Left lung (tissue), 10 donors: ENCODE measurements around the gene PFDN5. TPM values are rescaled to one million over a fixed set of nuclear protein-coding genes. Genes with fewer than 3 reads are reported as not detected.

Experiments
- ATAC-seq: fragments of 200-7000 bp; cut with Tn5 transposase; one replicate; pipeline ENCODE4 v1.9.1; 2020; ENCODE audit warnings: moderate library complexity
- DNase-seq, 4 donors: peaks; one replicate each; pipeline ENCODE4 v3.0.0-alpha.2; 2013 to 2020
- H3K27ac ChIP-seq, 2 donors: fragments of 200-600 bp; sonication (generic) in 1 of 2; one replicate each; pipeline versions ENCODE4 v1.5.0 to v1.8.0; 2020 to 2021
- H3K27me3 ChIP-seq, 2 donors: fragments of 200-600 bp; sonication (generic) in 1 of 2; one replicate each; pipeline versions ENCODE4 v1.5.0 to v1.8.0; 2020 to 2021
- H3K36me3 ChIP-seq, 2 donors: fragments of 200-600 bp; sonication (generic) in 1 of 2; one replicate each; pipeline versions ENCODE4 v1.5.0 to v1.8.0; 2020 to 2021
- H3K4me1 ChIP-seq, 2 donors: fragments of 200-600 bp; one replicate each; pipeline ENCODE4 v1.8.0; 2021
- H3K4me3 ChIP-seq, 2 donors: fragments of 200-600 bp; sonication (generic) in 1 of 2; one replicate each; pipeline versions ENCODE4 v1.5.0 to v1.8.0; 2020 to 2021; ENCODE audit warnings: mild to moderate bottlenecking in 1 of 2
- H3K9me3 ChIP-seq, 2 donors: fragments of 200-600 bp; sonication (generic) in 1 of 2; one replicate each; pipeline versions ENCODE4 v1.5.0 to v1.8.0; 2020 to 2021
- CTCF ChIP-seq, 2 donors: fragments of 200-600 bp; sonication (generic) in 1 of 2; IDR thresholded peaks; one replicate each; pipeline versions ENCODE4 v1.5.0 to v1.8.0; 2021; ENCODE audit warnings: antibody characterized with exemption in 2 of 2
- intact Hi-C, 2 donors: fragments of 100-400 bp; cut with DNase I; formaldehyde crosslinking; loops; one replicate each; pipeline versions ENCODE4 v1.11.2 to v1.14.2; 2022
- polyA plus RNA-seq, 6 donors: library from polyadenylated mRNA; unstranded; fragments of 120-200 nt; gene quantifications; one replicate each; pipeline ENCODE4 v1.2.1, GENCODE V29; 2013; ENCODE audit not compliant: insufficient read length in 6 of 6
- total RNA-seq, 2 donors: library from RNA; stranded (reverse); fragmentation: NEBNext Ultra II Directional; extraction: Animal tissue kit (Norgen Biotek cat#: 25700); gene quantifications; one replicate each; pipeline ENCODE4 v1.2.1, GENCODE V29; 2021
- donor health status: DM: no; HTN: yes; CAD: no.
- donor health status: DM: no; HTN: no; CAD: no.

PFDN5 gene
- total and polyA plus RNA-seq, 8 donors = 321 to 800 (median 724) TPM

- peak overlapping the region in 1 of 2 donors; percentile 76 for H3K27ac ChIP-seq
Observed at GRCh38 chr12:53346491-53346890, 51.1 kb downstream of the PFDN5 start.

GRCh38 chr12:53347905-53348304 is 52.6 kb downstream of the PFDN5 start:
- no peak for ATAC-seq

More at GRCh38 chr12:53346491-53346890, 51.1 kb downstream of the PFDN5 start:
- intact Hi-C loops = no loop called here
- Histone ChIP-seq H3K27me3 (no peaks in the 10 kb centered on the region), H3K9me3 (no peaks in the 10 kb centered on the region), H3K4me3 (no peak overlapping the region), H3K36me3 (no peaks in the 10 kb centered on the region), H3K4me1 (peaks cover 9 to 16% of the 10 kb centered on the region in 2 donors)
- ATAC-seq = no peak
- no peak for DNase-seq
- TF ChIP-seq CTCF (IDR thresholded peaks at IDR 0.05) = no peak

More at GRCh38 chr12:53347905-53348304, 52.6 kb downstream of the PFDN5 start:
- Histone ChIP-seq H3K36me3 (no peaks in the 10 kb centered on the region), H3K27me3 (no peaks in the 10 kb centered on the region), H3K27ac (no peak overlapping the region), H3K4me1 (peaks cover 11 to 24% of the 10 kb centered on the region in 2 donors), H3K9me3 (no peaks in the 10 kb centered on the region), H3K4me3 (no peak overlapping the region)
- intact Hi-C loops = no loop called here
- DNase-seq = no peak
- no peak for TF ChIP-seq CTCF (IDR thresholded peaks at IDR 0.05)

Other genes starting within 250 kb of the PFDN5 start
- gene TNS2, start 245.5 kb upstream of the PFDN5 start, total RNA-seq = 100 to 1,000 TPM; 112 to 129 TPM
- 100 to 1,000 TPM; 101 to 164 (median 117) TPM for gene TNS2, start 245.5 kb upstream of the PFDN5 start, polyA plus RNA-seq
- 10 to 100 TPM; 36.4 to 41.4 TPM for gene SPRYD3, start 216.2 kb upstream of the PFDN5 start, total RNA-seq
- 10 to 100 TPM; 14.2 to 19.3 (median 17.0) TPM for gene SPRYD3, start 216.2 kb upstream of the PFDN5 start, polyA plus RNA-seq
- gene IGFBP6, start 197.9 kb upstream of the PFDN5 start, total RNA-seq = 10 to 100 TPM; 25.4 to 29.1 TPM
- gene IGFBP6, start 197.9 kb upstream of the PFDN5 start, polyA plus RNA-seq = 10 to 100 TPM; 15.4 to 23.8 (median 22.2) TPM
- not detected for gene SOAT2, start 192.1 kb upstream of the PFDN5 start, total RNA-seq
- gene SOAT2, start 192.1 kb upstream of the PFDN5 start, polyA plus RNA-seq = under 1 TPM; 0.13 to 0.42 (median 0.19) TPM
- gene ZNF740, start 114.8 kb upstream of the PFDN5 start, total RNA-seq = 10 to 100 TPM; 34.6 to 39.2 TPM
- 10 to 100 TPM; 59.2 to 67.4 (median 65.2) TPM for gene ZNF740, start 114.8 kb upstream of the PFDN5 start, polyA plus RNA-seq
- 10 to 100 TPM; 33.1 to 36.3 TPM for gene CSAD, start 114.6 kb upstream of the PFDN5 start, total RNA-seq
- 100 to 1,000 TPM in 2 of 6 donors, 10 to 100 TPM in 4; 71.5 to 109 (median 97.0) TPM for gene CSAD, start 114.6 kb upstream of the PFDN5 start, polyA plus RNA-seq
- gene ITGB7, start 88.3 kb upstream of the PFDN5 start, total RNA-seq = 10 to 100 TPM in 1 of 2 donors, 1 to 10 TPM in 1; 3.8 to 10.9 TPM
- 1 to 10 TPM; 1.1 to 2.8 (median 1.7) TPM for gene ITGB7, start 88.3 kb upstream of the PFDN5 start, polyA plus RNA-seq
- gene RARG, start 63.3 kb upstream of the PFDN5 start, total RNA-seq = 10 to 100 TPM; 38.2 to 38.6 TPM
- 10 to 100 TPM; 43.1 to 62.5 (median 47.7) TPM for gene RARG, start 63.3 kb upstream of the PFDN5 start, polyA plus RNA-seq
- gene ESPL1, start 27.2 kb upstream of the PFDN5 start, total RNA-seq = 1 to 10 TPM; 2.8 to 4.1 TPM
- gene ESPL1, start 27.2 kb upstream of the PFDN5 start, polyA plus RNA-seq = 10 to 100 TPM in 5 of 6 donors, 1 to 10 TPM in 1; 8.6 to 21.7 (median 12.9) TPM
- 10 to 100 TPM; 27.7 to 45.2 TPM for gene MYG1, start 4.2 kb downstream of the PFDN5 start, total RNA-seq
- 10 to 100 TPM; 40.2 to 51.0 (median 48.5) TPM for gene MYG1, start 4.2 kb downstream of the PFDN5 start, polyA plus RNA-seq
- 10 to 100 TPM; 44.0 to 51.2 TPM for gene AAAS, start 26.1 kb downstream of the PFDN5 start, total RNA-seq
- 10 to 100 TPM; 71.8 to 87.9 (median 79.6) TPM for gene AAAS, start 26.1 kb downstream of the PFDN5 start, polyA plus RNA-seq
- under 1 TPM in 1 of 2 donors, not detected in 1; 0.64 TPM for gene SP7, start 40.8 kb downstream of the PFDN5 start, total RNA-seq
- gene SP7, start 40.8 kb downstream of the PFDN5 start, polyA plus RNA-seq = under 1 TPM; 0.11 to 0.31 (median 0.15) TPM
- 10 to 100 TPM; 69.5 to 78.0 TPM for gene SP1, start 84.6 kb downstream of the PFDN5 start, total RNA-seq
- 10 to 100 TPM; 74.1 to 82.0 (median 79.7) TPM for gene SP1, start 84.6 kb downstream of the PFDN5 start, polyA plus RNA-seq
- gene AMHR2, start 128.3 kb downstream of the PFDN5 start, total RNA-seq = under 1 TPM in 1 of 2 donors, not detected in 1; 0.18 TPM
- gene AMHR2, start 128.3 kb downstream of the PFDN5 start, polyA plus RNA-seq = 1 to 10 TPM; 1.7 to 3.7 (median 3.4) TPM
- gene PRR13, start 146.2 kb downstream of the PFDN5 start, total RNA-seq = 100 to 1,000 TPM; 146 to 155 TPM
- gene PRR13, start 146.2 kb downstream of the PFDN5 start, polyA plus RNA-seq = 100 to 1,000 TPM in 4 of 6 donors, 10 to 100 TPM in 2; 82.7 to 123 (median 107) TPM
- gene PCBP2, start 156.6 kb downstream of the PFDN5 start, total RNA-seq = 100 to 1,000 TPM; 634 to 679 TPM
- gene PCBP2, start 156.6 kb downstream of the PFDN5 start, polyA plus RNA-seq = 1,000 to 10,000 TPM in 5 of 6 donors, 100 to 1,000 TPM in 1; 986 to 1,132 (median 1,062) TPM
- 10 to 100 TPM; 19.9 to 24.2 TPM for gene MAP3K12, start 203.9 kb downstream of the PFDN5 start, total RNA-seq
- 10 to 100 TPM; 28.7 to 38.0 (median 32.2) TPM for gene MAP3K12, start 203.9 kb downstream of the PFDN5 start, polyA plus RNA-seq
- 10 to 100 TPM; 35.6 to 39.9 TPM for gene TARBP2, start 205.7 kb downstream of the PFDN5 start, total RNA-seq
- gene TARBP2, start 205.7 kb downstream of the PFDN5 start, polyA plus RNA-seq = 10 to 100 TPM; 43.5 to 58.6 (median 50.1) TPM
- not detected for gene NPFF, start 211.9 kb downstream of the PFDN5 start, total RNA-seq
- 1 to 10 TPM in 2 of 6 donors, under 1 TPM in 3, not detected in 1; 0.65 to 1.1 (median 0.94) TPM for gene NPFF, start 211.9 kb downstream of the PFDN5 start, polyA plus RNA-seq